ENCODE measurements around the gene C2CD3.

Gene C2CD3

DNA sequence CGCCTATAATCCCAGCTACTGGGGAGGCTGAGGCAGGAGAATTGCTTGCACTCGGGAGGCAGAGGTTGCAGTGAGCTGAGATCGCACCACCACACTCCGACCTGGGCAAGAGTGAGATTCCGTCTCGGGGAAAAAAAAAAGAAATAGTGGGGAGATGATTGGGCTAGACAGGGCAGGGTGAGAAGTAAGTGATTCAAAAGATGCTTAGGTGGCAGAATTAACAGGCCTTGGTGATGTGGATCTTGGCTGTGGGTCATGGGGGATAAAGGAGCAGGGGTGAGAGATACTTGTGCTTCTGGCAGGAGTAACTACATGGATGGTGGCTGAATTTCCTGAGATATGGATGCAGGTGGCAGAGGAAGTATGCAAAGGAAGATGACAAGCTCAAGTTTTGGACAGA is 148.8 kb downstream of the C2CD3 start:
- no peak for DNase-seq (ENCODE audit: low read depth in 3 of 3, low spot score in 1 of 3)

DNA sequence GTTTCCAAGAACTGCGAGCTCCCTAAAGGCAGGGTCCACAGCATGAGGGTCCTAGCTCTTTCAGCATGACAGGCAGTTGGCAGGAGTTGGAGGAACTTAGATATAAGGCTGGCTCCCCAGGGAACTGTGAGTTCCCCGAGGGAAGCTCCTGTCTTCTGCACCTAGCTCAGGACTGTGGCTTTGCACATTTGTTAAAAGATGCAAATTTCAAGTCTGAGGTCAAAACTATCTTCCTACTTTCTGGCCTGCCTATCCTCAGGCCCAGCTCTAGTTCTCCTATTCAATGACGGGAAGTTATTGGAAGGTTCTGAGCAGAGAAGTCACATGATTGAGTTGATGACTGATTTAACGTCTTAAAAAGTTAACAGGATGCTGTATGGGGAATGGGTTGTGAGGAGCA is 150.3 kb downstream of the C2CD3 start:
- no peak for DNase-seq (ENCODE audit: low read depth in 3 of 3, low spot score in 1 of 3)

DNA sequence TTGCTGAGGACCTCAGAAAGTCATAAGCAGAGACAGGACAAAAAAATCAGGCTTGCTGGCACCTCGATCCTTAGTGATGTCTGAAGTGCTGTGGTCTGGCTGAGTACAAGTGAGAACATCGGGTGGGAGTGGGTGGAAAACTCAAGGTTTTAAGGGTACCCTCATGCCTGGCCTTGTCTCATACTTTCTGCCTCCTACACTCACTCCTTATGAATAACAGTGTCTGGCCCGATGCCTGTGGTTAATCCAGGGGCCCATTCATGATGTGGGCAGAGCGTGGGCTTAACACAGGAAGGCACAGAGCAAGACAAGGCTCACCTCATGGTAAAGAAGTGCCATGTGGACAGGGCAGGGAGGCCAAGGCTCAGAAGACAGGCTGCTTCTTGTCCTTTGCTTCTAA is 150.9 kb downstream of the C2CD3 start:
- no peak for DNase-seq (ENCODE audit: low read depth in 3 of 3, low spot score in 1 of 3)

DNA sequence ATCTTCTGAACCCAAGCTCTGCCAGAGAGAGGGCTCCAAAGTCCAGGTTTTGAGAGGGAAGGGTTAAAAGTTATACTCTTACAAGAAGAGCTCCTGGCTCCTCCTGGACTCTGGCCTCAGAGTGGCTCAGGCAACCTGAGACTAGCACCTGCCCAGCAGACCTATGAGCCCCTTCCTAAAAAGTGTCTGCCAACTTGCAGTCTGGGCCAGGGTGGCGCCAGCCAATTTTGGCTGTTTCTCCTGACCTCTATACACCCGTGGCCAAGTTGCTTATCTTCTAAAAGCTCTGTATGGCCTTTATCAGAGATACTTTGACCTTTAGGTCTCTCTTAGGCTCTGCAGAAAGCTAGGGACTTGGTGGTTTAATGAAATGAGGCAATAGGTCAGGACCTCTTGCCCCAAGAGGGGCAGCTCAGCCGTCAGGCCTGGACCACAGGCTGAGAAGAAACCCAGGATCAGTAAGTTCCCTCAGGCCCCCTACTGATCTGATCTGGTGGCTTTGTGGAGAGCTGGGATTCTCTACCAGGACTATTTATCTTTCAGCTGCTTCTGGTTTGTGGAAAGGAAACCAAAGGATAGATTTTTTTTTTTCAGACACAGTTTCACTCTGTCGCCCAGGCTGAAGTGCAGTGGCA is 151.6 kb downstream of the C2CD3 start:
- DNase-seq (ENCODE audit: low read depth in 3 of 3, low spot score in 1 of 3) = no peak

DNA sequence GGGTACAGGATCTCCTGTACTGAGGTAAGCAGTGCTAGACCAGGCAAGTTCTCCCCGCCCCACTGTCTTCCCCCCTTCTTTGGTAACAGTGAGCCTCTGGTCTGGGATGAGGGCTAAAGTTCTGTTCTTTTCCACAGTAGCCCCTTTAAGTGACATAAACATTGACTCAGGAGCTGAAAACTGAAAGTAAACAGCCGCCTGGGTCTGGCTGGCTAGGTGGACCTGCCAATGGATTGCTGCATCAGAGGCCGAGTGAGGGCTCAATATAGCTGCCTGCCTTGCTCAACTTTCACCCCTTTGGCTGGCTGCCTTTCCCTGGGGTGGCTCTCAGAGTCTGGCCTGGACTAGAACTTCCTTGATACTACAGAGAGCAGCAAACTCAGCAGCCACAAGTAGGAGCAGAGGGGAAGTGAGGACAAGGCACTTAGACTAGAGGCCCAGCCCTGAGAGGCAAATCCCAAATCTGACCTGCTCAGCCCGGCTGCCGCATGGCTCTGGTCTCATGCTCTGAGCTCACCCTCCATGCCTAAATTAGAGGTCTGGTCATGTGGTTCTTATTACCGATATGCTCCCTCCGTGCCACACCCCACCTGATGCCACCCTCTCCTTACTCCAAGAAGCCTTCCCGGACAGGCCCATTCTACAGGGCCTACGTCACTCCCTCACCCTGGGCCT is 152.3 kb downstream of the C2CD3 start:
- DNase-seq (ENCODE audit: low read depth in 3 of 3, low spot score in 1 of 3) = no peak

DNA sequence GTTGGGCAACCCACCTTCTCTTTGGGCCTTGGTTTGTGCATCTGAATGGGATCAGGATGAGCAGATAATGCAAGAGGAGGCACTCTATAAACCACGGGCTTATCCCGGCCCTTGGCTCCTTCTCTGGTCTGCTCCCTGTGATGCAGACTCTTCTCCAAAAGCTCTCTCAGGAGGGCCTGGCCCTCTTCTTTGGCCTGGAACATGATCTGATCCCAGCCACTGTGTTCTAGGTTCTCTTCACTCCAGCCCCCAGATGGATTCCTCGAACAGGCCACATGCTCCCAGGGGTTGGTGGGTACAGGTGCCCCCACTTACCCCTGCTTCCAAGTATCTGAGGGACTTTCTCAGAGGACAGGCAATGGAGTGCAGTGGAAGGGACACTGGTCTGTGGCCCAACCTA is 153.2 kb downstream of the C2CD3 start:
- DNase-seq (ENCODE audit: low read depth in 3 of 3, low spot score in 1 of 3) = no peak

DNA sequence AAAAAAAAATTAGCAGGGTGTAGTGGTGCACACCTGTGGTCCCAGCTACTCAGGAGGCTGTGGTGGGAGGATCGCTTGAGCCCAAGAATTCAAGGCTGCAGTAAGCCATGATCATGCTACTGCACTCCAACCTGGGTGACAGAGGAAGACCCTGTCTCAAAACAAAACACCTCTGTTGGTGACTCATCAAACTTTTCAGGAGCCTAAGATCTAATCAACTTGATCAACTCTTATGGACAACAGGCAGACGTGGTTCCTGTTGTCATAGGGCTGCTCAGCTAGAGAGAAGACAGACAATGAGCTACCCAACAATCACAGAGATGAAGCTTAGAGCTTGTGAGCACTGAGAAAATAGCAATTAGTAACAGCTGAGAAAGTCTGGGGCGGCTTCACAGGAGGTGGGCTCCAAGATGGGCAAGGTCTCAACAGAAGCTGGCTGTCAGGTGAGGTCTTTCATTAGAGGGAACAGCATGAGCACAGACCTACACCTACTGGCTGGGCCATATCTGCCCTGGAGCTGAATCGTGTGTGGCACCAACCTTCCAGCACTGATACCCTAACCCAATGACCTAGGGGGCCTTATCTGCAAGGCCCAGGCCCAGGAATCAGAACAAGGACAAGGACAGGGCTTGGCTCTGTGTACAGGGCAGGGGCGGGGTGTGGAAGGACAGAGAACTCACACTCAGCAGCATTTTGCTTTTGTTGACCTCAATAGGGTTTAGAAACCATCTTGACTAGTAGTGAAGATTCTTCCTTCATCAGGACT is 154.7 kb downstream of the C2CD3 start:
- no peak for DNase-seq (ENCODE audit: low read depth in 3 of 3, low spot score in 1 of 3)

DNA sequence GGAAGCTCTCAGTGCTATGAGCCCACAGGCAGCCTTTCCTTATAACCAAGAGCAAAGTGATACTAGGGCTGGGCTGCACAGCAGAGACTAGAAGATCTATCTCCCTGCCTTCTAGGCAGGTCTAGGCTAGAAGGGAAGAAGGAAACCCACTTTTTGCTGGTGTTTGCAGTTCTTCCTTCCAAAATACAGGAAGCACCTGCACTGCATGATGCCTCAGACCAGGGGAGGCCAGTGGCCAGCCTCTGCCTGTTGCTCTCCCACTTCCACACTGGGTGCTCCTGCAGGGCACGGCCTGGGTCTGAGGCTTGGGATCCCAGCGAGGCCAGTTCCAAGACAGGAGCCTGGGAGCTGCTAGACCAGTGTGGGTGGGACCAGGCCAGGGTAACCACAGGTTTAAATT is 155.9 kb downstream of the C2CD3 start:
- DNase-seq (ENCODE audit: low read depth in 3 of 3, low spot score in 1 of 3) = no peak

DNA sequence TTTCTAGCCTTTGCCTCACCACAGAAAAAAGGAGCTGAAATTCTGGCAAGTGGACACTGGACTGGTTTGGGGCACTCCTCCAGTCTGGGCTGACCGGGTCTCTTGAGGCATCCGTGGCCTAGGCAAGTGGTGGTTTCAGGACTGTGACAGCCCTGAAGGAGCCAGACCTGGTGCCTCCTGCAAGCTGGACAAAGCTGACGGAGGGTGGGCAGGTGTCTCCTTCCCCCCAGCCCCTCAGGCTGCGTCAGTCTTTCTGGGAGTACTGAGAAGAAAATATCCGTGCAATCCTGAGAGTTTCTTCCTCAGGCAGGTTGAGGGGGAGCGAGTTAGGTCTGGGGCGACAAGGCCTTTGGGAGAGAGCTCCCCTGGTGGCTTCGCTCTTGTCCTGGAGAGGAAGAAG is 157.7 kb downstream of the C2CD3 start:
- DNase-seq (ENCODE audit: low read depth in 3 of 3, low spot score in 1 of 3) = no peak

DNA sequence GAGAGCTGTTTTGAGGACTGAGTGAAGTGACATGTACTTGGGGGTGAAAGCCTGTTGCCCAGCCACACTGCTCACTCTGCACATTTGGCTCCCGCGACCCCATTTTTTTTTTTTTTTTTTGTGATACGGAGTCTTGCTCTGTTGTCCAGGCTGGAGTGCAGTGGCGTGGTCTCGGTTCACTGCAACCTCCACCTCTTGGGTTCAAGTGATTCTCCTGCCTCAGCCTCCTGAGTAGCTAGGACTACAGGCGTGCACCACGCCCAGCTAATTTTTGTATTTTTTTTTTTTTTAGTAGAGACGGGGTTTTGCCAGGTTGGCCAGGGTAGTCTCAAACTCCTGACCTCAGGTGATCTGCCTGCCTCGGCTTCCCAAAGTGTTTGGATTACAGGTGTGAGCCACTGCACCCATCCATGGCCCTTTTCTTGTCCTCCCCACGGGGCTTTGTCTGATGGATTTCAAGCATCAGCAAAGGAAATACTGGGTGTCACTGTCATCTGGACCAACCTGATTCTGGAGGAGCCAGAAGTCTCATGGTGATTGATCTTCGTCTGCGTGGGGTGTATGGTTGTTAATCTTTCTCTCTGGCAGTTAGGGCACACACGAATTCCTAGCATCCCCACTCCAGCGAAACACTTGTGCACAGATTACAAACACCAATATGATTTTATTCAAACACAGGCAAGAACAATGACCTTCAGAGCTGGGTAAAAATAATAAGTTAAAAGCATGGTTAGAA is 158.6 kb downstream of the C2CD3 start:
- DNase-seq (ENCODE audit: low read depth in 3 of 3, low spot score in 1 of 3) = no peak

DNA sequence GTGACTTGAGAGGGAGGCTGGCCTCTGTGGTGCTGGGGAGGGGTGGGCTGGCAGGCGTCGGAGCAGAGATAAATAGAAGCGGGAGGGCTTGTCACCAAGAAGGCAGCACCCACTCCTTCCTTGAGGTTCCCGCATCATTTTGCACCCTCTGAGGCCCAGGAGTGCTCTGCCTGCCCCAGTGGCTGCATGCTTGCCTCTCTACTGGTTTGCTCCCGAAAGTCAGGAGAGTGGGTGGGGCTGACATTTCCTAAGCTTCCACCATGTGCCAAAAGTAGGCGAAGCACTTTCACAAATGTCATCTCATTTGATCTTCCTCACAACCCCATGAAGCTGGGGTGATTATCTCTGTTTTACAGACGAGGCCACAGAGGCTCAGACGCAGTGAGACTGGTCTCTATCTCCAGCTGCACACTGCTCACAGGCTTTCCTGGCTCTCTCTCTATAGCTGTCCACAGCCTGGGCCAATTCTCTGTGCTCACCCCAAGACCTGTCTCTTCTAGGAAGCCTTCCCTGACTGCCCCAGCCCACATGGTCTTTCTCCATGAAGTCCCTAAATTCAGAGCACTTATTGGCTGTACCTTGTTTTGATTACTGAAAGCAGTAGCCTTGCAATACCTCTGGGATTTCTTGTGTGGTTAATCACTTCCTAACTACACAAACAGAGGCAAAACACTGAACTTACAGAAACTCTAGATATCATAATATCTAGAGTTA is 159.3 kb downstream of the C2CD3 start:
- no peak for DNase-seq (ENCODE audit: low read depth in 3 of 3, low spot score in 1 of 3)

DNA sequence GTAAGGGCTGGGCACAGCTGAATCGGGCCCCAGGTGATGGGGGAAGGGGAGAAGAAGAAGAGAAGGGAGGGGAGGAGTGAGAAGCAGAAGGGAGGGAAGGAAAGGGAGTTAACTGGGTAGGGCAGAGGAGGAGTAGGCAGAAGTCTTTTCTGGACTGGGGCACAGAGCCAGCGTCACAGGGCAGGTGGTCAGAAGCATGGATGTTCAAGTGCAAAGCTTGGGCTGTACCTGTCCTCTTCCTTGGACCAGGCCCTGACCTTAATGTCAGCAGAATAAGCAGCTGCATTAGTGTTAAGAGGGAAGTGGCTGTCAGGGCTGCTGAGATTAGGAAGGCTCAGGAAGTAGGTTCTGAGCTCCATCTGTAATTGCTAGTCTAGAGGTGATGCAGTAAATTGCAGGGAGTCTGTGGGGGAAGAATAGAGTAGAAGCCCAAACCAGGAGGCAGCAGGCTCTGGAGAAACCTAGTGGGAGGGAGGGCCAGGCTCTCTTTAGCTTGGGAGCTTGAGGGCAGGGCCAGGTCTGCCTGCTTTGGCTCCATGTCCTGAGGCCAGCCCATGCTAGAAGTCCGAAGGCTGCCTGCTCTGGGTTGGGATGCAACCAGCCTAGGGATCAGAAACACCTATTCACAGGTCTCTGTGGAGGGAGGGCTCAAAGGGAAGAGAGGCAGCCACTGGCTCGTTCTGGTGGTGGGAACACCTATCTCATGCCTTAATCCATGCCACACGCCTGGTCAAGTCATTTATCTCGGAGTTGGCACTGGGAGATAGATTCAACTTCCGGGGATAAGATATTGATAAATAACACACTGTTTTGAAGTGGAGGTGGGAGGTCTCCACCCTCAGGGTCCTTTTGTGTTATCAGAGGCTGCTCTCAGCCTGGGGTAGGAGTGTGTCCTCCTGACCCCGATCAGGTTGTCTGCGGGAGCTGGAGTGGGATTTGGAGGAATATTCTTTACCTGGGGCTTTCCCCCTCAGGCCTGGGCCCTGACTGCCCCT is 160.2 kb downstream of the C2CD3 start:
- no peak for DNase-seq (ENCODE audit: low read depth in 3 of 3, low spot score in 1 of 3)

DNA sequence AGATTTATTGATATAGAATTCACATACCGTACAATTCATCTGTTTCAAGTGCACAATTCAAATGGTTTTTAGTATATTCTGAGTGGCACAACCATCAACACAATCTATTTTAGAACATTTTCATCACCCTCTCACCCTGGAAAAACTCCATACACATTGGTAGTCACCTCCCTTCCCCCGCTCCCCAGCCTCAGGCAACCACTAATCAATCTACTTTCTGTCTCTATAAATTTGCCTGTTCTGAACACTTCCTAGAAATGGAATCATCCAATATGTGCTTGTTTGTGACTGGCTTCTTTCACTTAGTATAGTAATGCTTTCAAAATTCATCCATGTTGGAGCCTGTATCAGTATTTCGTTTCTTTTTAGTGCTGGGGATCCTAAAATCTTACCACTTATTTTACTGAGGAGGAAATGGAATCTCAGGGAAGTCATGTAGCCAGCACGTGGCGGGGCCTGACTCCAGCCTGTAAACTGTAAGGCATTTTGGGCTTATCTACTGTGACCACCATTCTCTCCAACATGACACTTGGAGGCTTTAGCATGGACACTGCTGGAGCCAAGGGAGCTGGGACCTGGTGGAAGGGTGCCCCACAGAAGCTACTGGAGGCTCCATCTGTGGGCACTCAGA is 161.0 kb downstream of the C2CD3 start:
- DNase-seq (ENCODE audit: low read depth in 3 of 3, low spot score in 1 of 3) = no peak

DNA sequence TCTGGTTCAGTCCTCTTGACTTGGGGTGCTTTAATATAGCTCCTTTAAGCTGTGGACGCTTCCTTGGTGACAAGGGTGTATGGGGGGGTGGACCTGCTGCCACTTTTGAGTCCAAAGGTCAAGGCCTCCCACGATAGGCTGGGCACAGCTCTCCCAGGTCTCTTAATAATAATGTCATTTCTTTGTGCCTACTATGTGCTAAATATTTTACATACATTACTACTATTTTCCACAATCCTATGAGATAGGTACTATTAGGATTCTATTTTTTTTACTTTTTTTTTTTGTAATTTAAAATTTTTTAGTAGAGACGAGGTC is 161.6 kb downstream of the C2CD3 start:
- no peak for DNase-seq (ENCODE audit: low read depth in 3 of 3, low spot score in 1 of 3)

DNA sequence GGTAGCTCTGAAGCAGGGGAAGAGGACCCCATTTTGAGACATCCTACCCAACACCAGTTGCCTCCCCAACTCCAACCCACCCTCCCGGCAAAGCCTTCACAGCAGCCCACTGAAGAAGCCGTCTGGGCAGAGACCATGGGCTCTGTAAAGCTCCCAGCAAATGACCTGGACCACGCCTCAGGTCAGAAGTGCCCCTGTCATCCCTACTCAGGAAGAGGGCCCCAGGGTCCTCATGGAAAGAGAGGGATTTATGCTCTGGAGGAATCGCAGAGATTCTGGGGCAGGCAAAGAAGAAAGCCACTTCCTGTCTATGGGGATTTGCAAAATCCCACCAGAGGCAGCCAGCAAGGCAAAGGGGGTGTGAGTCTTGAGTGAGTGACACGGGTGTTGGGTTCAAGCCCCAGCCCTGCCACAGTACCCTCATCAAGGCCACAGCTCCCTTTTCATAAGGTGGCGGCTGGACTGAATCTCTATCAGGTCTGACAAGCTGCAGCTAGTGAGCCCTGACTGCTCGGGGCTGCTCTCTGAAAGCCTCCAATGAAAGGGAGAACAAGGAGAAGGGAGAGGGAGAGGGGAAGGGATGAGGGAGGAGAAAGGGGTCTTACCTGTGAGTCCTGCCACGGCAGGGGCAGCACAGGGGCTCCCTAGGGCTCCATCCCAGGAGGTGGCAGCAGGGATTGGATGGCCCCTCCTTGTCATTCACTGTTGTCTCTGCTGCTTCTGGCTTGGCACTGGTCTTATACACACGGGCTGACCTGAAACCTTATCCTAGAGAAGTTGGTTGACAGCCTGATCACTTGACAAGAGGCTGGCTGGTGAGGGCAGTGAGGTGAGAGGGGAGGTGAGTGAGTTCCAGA is 162.2 kb downstream of the C2CD3 start, which contains the start of gene UCP3:
Gene UCP3 (minus strand): TSS at position 713 of the 857 bp plus-strand sequence. CDS start 2,043 bp downstream, outside the sequence.
- no peak for DNase-seq (ENCODE audit: low read depth in 3 of 3, low spot score in 1 of 3)

DNA sequence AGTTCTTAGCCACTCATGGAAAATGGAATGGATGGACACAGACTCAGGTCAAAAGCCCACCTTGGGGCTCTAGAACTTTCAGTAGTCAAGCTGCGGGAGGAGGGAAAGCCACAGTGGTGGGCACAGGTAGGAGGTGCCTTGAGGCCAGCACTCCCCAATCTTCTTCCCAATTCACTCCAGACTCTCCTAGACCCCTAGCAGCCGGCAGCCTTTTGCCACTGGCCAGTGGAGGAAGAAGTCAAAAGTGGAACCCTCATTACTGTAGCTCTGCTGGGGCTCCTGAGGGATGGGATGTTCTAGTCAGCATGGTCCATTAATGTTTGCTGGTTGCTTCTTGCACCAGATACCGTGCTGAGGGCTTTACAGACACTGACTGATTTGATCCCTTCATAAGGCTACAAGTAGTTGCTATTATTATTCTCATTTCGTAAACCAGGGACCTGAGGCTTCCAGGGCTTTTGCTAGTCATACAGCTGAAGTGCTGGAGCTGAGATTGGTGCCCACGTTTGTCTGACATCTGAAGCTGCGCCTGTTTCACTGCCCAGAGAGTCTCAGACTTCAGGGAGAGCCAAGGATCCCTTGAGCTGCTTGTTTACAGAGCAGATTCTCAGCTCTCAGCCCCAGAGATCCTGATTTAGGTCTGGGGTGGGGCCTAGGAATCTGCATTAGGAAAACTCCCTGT is 163.0 kb downstream of the C2CD3 start:
- DNase-seq (ENCODE audit: low read depth in 3 of 3, low spot score in 1 of 3) = no peak

DNA sequence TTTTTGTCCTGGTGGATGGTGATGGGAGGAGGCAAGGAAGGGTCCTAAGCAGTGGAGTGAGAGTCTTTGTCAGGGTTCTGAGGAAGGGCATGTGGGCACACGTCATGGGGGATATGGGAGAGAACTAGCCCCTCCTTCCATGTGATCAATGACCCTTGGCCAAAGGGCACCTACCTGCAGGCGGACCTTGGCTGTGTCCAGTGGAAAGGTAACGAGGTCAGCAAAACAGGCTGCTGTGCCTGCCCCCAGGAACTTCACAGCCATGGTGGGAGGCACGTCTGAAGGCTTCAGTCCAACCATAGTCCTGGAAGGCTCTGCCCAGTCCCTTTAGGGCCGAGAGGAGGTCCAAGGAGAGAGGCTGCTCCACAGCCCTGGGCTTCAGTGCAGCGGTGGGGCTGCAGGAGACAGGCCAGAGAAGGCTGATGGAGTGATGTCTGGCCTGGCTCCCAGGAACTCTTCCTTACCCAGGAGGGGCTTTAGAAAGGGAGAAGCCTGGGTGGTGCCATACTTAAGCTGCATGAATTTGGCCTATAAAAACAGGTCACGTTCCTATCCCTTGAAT is 164.0 kb downstream of the C2CD3 start:
- DNase-seq (ENCODE audit: low read depth in 3 of 3, low spot score in 1 of 3) = no peak

Measured in stimulated activated CD4-positive, alpha-beta T cell treated with anti-CD3 and anti-CD28 coated beads, TNF-alpha, amount 100 ng/mL, for 1 hour (primary cell).